Activated naive CD4-positive, alpha-beta T cell treated with Interleukin-2 at 50 U/mL for 16 hours (primary cell): ENCODE measurements around the gene ACTN1.
"Not testable (repeated sequence)": the region's sequence is repeated elsewhere in the genome, so short reads cannot be mapped to it uniquely, and the experiment has no call there.

ENCODE experiments used
- DNase-seq: peaks from one replicate; pipeline ENCODE4 v3.0.0-alpha.2; 2020

Gene ACTN1

DNA sequence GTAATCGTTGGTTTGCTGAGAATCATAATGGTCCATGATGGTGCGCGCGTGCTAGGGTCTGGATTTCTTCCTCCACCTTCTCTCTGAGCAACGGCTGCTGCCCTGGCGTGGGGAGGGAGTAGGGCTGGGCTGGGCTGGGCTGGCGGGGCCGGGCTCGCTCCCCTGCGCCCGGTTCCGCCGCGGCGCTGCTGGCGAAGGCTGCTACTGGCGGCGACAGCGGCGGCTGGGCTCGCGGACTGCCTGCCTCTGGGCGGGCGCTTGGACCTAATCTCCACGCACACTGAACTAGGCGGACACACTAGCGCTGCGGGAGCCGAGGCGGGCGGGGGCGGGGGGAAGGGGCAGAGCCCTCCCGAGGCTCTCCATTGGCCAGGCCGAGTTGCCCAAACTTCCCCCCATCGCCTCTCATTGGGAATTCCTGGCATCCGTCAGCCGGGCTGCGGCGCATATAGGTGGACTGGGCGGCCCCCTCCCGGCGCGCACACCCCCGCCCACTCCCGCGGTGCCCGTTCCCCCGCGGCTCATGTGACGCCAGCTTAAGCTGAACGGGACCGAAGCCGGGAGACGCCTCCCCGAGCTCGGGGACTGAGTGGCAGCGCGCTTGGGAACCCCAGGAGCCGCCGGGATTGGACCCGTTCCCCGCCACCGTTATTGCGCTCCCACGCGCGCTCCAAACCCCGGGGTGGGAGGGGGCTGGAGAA, at the start of gene ACTN1:
Gene ACTN1, minus strand, starts transcription at position 282 of the 701 bp plus-strand sequence. Its CDS starts 246 bp downstream, at position 36.
- DNase-seq = peak; percentile 67

DNA sequence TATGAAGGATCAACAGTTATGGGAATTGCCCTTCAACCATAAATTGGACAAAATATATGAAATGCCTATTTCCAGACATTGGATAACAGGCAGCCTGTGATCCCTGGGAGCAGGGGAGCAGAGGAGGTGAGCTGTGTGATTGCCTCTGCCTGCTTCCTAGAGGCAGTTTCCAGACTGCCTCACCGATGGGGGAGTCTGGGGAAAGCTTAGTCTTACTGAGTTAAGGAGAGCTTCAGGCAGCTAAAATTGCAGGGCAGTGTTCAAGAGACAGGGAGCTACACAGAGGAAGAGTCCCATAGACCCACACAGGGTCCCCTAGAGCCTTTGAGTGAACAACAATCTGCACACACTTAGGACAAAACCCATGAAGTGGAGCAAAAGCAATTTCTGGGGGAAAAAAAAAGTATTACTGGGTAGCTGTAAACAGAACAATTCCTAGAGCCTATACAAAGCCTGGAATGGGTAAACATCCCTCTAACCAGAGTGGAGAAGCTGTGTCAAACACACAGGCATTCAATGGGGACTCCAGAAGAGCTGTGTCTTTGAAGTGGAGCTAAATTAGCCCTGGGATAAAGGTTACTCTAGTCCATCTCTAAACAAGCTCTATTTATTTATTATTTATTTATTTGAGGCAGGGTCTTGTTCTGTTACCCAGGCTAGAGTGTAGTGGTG, 48.3 kb upstream of the ACTN1 start:
- no peak for DNase-seq

DNA sequence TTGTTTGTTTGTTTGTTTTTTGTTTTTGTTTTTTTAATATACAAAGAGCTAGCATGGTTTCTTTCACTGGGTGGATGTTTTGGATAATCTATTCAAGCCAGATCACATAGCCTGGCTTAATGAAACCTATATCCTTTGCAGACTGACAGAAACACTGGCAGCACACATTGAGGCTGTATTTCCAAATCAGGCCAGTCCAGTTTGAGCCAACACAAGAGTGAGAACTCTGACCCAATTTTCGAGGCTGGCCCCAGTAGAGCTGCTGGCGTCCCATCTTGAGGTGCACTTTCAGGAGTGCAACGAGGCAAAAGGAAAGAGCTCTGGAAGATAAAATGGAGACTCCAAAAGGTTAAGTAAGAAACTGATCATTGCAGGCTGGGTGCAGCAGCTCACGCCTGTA, 43.9 kb upstream of the ACTN1 start:
- no peak for DNase-seq

DNA sequence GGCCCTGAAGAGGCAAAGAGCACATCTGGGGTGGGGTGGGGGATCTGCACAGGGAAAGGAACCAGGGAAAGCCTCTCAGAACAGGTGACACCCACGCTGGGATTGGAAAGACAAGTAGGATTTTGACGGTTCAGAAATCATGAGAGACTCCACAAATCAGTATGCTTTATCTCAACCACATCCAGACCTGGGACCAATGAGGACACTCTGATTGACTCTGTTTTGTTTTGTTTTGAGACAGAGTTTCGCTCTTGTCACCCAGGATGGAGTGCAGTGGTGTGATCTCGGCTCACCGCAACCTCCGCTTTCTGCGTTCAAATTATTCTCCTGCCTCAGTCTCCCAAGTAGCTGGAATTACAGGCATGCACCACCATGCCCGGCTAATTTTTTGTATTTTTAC, 43.0 kb upstream of the ACTN1 start:
- DNase-seq = not testable (repeated sequence)

DNA sequence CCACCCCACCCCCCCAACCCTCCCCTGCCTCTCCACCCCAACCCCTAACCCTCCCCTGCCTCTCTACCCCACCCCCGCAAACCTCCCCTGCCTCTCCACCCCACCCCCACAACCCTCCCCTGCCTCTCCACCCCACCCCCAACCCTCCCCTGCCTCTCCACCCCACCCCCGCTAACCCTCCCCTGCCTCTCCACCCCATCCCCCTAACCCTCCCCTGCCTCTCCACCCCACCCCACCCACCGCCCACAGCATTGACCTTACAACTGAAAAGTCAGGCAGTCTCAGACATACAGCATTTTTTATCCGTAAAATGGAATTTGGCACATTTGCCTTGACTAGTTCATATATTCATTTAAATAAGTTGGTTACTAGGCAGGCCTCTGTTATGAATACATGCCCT, 38.6 kb upstream of the ACTN1 start:
- DNase-seq = no peak

DNA sequence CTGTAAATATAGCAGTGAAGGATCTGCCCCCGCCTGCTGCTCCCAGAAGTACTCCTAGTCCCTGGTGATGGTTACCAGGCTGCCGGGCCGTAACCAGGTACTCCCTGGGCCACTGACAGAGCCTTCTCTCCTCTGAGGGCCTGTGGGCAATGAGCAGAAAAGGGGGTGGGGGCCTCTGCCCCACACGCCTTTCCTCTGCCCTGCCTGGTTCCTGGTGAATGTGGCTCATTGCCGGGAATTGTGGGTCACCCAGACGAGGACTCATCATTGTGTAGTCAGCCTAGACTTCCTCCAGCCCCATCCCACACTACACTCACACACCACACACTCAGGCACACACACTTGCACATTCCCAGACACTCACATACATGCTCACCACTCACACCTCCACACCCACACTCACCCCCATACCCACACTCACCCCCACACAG, 35.7 kb upstream of the ACTN1 start:
- no peak for DNase-seq

DNA sequence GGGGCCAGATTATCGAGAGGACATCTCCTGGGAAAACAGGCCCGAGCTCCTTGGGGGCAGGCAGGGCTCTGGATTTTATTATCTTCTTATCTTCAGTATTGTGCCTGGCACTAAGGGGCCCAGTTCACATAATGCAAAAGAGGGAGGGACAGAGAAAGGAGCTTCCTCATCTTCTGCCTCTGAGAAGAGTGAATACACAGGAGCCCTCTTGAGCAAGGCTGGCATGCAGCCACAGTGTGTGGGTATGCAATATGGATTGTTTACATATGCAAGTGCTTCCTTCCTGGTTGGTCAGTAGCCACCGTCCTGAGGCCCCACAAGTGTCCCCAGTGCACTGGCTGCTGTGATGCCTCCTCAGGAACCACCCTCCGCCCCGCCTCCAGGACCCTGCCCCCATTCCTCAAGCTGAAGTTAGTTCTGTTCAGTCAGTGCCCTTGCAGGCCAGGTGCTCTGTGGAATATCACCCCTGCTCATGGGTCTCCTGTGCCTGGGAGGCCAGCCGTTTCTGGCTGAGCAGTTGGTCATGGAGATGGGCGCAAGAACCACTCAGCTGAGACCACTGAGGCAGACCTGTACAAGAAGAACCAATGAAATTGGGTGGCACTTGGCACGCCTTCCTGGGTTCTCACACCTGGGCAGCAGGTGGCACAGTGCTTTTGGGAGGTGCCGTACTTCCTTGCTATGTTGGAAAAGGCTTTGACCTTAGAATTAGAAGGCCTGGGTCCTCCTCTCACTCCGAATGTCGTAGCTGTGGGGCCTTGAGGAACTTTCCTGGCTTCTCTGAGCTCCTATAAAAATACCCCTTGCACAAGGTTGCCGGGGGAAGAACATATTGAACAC, 35.1 kb upstream of the ACTN1 start:
- DNase-seq = no peak

DNA sequence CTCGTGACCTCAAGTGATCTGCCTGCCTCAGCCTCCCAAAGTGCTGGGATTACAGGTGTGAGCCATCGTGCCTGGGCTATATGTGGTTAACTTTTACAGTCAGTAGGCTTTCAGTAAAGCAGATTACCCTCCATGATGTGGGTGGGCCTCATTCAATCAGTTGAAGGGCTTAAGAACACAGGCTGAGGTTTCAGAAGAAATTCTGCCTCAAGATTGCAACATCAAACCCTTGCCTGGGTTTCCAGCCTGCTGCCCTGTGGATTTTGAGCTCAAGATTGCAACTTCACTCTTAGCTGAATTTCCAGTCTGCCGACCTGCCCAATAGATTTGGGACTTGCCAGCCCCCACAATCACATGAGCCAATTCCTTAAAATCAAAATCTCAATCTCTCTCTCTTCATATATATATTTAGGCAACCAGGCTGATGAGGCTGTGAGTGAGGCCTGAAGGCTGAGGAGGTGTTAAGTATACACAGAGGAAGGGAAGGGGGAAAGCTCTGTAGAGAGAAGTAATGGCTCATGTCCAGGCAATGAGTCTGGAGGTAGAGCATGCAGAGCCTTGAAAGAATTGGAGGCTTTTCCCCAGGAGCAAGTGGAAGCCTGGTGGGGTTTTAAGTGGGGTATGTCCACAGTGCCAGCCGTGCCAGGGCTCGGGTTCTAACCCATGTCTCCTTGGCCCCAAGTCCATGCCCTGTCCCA, 33.3 kb upstream of the ACTN1 start:
- DNase-seq = no peak

DNA sequence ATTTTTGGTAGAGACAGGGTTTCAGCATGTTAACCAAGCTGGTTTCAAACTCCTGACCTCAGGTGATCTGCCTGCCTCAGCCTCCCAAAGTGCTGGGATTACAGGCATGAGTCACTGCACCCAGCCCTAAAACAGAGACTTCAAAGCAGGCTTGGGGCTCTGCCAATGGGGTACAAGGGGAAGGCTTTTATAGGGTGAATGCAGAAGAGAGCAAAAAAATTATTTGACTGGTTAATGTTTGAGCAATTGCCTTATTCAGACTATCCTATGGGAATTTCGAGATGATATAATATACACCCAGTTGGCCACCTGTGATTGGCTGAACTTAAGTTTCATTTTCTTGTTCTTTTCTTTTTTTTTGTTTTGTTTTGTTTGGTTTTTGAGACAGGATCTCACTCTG, 31.5 kb upstream of the ACTN1 start:
- no peak for DNase-seq

DNA sequence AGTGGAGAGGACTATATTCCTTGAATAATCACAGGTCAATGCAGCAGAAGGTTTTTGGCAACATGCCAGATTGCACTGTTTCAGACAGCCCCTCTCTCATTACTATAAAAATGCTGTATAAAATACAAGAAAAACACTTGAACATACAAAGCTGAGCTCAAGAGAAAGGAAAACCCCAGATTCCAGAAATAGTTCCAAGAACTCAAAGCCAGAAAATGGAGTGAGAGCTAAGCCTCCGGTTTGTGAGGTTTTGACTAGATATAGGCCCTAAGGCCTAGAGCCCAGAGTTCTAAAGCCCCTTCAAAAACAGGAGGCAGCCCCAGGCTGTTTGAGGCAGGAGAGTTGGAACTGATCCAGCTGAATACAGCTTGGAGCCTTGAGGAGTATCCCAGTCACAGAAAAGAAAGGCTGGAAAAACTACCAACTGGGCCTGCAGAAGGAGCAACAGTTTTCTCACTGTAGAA, 29.4 kb upstream of the ACTN1 start:
- DNase-seq = no peak

DNA sequence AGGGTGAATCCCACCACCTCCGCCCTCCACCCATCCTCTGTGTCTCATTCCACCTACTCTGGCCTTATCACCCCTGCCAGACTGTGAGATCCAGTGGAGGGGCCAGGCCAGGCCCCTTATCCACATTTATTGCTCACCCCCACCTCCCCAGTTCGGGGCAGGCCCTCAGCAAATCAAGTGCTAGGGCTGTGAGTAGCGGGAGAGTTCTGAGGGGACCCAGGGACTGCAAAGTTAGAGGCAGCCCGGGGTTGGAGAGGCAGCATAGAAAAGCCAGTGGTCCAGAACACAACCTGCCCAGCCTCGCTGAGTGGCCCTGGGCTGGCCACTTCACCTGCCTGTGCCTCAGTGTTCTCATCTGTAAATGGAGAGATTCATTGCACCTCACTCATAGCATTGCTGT, 27.2 kb upstream of the ACTN1 start:
- no peak for DNase-seq

DNA sequence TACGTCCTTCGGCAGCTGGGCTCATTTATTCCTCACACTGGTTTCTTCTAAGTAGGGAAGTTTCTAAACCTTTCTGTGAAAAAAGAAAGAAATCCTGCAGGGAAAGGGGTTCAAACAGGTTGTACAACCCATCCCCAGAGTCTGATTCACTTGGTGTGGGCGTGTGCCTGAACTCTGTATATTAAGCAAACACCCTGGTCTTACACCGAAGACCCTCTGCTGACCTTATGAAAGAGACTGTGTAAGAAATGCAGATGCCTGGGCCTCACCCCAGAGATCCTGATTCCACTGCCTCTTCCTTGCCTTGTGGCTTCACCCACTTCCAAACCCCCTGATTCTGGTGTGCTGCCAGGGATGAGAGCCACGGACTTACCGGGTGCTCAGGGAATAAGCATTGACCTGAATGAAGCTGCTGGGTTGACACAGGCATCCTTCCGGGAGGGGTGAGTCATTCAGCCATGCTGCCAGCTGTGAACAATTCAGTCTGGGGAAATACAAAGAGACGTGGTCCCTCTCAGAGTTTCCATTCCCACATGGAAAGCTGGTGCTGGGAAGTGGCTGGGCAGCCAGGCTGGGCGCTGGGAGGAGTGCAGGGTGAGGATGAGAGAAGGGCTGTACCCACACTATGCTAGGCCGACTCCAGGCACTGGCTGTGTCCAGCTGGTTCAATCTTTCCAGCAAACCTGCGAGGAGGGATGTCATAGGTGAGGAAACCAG, 26.5 kb upstream of the ACTN1 start:
- no peak for DNase-seq

DNA sequence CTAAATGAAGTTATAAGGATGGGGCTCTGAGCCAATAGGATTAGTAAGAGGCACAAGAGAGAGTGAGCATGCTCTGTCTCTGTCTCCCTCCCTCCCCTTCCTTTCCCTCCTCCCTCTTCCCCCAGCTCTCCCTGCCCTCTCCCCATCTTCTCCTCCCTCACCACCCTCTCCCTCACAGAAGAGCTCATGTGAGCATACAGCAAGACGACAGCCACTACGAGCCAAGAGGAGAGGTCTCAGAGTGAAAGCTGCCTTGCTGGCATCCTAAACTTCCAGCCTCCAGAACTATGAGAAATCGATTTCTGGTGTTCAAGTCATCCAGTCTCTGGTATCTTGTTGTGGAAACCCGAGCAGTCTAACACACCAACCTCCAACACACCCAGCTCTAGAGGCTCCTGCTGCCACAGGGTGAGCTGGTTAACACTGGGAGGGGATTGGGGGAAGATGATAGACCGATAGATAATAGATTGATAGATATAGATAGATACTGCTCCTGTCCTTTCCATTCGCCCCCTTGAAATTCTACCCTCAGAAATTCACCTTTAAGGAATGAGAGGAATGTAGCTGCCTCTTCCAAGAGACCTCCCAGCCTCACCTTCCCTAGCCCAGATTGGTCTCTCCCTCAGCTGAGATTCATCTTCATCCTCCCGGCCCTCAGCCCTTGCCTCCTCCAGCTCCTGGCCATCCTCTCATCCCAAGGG, 25.8 kb upstream of the ACTN1 start:
- DNase-seq = no peak

DNA sequence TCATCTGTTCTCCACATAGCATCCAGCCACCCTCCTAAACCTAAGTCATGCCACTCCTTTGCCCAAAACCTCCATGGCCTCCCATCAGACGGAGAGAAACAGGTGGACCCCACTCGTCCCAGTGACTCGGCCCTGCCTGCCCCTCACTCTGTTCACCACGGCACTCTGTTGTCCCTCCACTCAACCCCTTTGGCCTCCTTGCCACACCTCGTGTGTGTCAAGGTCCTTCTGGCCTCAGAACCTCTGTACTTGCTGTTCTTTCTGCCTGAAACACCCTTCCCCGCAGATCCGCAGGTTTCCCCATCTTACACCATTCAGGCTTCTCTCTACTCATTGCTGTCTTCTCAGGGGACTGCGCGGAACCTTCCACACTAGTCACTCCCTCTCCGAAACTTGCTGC, 24.5 kb upstream of the ACTN1 start:
- no peak for DNase-seq

DNA sequence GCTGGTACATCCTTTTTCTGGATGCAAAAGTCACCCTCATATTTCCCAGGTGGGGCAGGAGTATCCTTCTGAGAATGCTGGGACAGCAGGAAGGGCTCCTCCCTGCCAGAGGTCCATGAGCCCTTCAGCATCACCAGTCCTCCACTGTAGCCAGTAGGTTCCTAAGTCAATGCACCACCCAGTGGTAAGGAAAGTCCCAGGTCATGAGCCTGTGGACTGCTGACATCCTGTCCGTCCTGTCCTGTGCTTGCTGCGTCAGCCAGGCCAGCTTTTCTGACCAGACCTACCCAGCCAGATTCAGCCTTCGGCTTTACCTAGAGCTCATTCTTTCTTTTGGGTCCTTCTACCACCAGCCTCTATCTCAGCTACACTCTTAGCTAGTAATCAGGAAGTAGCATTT, 23.0 kb upstream of the ACTN1 start:
- no peak for DNase-seq

DNA sequence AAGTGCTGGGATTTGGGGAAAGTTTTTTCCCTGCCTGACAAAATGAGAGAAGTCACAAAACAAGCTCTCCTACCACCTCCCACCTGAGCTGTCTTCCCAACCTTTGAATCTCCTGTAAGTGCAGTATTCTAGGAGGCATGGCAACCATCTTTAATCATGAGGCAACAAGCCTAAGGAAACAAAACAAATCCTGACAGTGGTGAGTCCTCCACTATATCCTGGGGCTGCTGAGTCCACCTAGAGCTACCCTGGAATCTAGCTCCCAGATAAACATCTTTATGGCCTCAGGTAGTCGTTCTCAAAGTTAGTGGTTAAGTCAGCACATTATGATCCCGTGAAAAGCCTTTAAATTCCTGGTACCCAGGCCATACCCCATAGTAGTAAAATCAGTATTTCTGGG, 22.3 kb upstream of the ACTN1 start:
- DNase-seq = no peak

DNA sequence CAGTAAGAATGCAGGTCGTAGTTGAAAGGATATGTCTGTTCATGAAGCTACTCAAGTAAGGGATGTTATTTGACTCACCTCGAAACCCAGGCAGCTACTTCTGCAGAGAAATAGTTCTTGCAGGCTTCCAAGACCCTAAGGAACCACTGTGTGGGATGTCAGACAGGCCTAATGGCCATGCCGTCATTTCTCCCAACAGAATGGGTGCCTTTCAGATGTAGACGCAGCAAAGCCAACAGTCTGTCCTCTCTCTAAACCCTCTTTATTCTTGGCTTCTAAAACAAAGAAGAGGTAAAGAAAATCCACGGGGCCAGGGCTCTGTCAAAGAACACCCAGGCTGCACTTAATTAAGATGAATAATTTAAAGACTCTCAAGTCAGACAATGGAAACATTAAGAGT, 19.0 kb upstream of the ACTN1 start:
- DNase-seq = no peak

DNA sequence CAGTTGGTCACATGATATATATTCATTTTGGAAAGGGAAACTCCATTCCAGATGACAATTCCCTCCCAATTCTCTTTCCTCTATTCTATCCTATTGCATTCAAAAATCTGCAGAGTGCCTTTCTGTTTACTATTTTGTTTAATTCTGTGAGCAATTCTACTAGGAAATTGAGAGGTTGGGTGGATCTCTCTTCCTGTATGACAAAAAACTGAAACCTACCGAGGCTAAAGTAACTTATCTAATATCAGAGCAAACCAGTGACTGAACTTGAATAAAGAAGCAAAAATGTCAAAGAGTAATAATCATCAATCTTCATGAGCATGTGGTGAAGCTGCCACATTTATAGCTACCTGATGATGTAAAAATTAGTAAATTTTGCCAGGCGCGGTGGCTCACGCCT, 16.6 kb upstream of the ACTN1 start:
- DNase-seq = no peak

DNA sequence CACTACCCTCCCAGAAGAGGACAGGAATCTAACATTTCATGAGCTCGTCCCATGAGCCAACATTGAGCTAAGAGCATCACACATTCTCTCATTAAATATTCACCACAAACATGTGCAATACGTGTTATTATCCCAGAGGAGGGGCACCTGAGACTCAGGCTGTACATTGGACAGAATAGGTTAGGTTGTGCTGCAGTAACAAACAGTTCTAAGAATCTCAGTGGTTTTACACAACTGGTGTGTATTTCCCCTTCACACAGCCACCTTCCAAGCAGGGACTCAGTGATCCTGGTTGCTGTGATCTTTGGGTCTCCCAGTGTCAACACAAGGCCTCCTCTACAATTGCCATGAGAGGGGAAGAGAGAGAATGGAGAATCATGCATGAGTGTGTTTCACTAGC, 15.0 kb upstream of the ACTN1 start:
- DNase-seq = no peak

DNA sequence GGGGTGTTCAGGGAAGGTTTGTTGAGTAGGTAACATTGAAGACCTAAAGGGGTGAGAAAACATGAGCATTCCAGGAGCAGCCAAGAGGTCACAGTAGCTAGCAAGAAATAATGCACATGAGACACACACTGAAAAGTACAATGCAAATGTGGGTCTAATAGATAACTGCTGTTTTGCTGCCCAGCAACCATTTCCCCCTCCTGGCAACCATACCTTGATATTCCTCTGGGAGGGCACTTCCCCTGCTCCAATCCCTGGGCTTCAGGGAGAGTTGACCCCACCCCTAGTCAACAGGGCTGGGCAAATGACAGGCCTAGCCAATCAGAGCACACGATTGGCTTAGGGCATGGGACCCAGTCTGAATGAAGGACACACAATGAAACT, 8.5 kb upstream of the ACTN1 start:
- no peak for DNase-seq

DNA sequence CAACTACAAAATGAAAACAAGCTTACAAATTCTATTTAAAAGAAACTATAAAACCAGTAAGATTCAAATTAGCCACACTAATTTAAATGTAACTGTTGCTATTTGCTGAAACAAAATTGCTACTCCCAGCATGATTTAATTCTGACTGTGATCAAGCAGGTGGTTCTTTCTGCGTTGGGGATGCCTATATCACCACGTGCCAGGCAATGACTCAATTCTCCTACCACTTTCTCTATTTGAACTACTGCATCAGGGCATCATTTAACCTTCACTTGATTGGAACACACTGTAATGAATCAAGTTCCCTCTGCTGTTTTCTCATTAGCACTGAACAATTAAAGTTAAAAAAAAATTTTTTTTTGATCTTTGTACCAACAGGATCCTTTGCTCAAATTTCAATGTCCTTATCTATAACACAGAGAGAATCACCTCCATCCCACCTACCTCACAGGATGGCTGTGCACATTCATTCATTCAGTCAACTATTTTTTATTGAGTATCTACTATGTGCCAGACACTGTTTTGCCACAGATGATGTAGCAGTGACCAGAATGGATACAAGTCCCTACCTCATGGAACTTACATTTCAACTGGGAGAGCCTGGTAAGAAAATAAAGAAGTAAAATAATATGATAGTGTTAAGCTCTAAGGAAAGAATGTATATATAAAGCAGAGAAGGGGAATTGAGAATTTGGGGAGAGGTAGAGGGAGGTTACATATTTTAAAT, 8.0 kb upstream of the ACTN1 start:
- no peak for DNase-seq
